NCI-H748 (cell line): Measurements from ENCODE around the gene ATP5MK.
"Not testable (repeated sequence)": the region's sequence is repeated elsewhere in the genome, so short reads cannot be mapped to it uniquely, and the experiment has no call there.

ENCODE experiments used
- DNase-seq: peaks from one replicate; lab custom pipeline; 2025; ENCODE audit not compliant: unreplicated experiment; lab: John Stamatoyannopoulos, UW

Gene ATP5MK

GRCh38 chr10:103397191-103397825, 1.0 kb upstream of the ATP5MK start:
- DNase-seq = no peak

GRCh38 chr10:103396789-103397087, 463 bp upstream of the ATP5MK start:
- no peak for DNase-seq

DNA sequence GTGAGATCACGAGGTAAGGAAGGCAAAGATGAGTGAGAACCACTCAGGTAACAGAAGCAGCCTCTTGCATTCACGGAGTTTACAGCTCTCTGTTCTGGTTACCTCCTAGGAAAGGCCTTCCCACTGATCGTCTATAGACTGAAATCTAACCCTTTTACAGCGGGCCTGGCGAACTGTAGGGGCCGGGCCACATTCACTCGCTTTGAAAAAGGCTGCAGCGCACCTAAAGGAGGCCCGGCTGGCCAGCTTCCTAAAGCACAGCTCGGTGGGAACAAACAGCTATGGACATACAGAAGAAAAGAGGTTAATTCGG, 565 bp downstream of the ATP5MK start:
- peak; percentile 22 for DNase-seq

DNA sequence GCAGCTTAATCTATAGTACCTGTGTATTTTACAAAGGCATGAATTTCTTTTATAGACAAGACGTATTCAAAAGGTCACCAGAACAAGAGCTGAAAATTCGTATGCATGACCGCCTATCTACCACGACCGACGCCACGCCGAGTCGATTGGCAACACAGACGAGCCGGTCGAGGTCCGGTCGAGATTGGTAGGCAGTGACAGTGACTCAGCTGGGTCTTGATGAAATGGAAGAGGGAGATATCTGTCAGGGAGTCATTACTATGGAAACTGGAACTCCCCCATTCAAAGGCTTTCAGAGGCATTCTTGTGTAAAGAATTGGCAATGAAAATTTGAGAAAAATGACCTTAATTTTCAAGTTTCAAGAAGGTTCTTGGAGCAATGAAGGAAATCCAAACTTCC, 2.1 kb downstream of the ATP5MK start:
- no peak for DNase-seq

GRCh38 chr10:103382769-103383168, 13.5 kb downstream of the ATP5MK start:
- no peak for DNase-seq

DNA sequence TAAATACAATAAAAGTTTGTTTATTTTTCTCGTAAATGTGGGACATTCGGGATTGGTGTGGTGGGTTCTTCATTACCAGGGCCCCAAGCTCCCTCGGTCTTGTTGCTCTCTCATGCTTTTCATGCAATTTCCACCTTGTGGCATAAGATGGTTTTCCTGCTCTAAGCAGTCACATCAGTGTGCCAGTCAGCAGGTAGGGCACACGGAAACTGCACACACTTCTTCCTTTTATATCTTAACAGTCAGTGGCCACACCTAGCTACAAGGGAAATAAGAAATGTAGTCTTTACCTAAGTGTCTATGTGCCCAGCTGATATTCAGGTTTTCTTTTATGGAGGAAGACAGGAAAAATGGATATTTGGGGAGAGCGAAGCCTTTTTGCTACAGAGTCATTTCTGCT, 22.0 kb downstream of the ATP5MK start:
- DNase-seq = no peak

DNA sequence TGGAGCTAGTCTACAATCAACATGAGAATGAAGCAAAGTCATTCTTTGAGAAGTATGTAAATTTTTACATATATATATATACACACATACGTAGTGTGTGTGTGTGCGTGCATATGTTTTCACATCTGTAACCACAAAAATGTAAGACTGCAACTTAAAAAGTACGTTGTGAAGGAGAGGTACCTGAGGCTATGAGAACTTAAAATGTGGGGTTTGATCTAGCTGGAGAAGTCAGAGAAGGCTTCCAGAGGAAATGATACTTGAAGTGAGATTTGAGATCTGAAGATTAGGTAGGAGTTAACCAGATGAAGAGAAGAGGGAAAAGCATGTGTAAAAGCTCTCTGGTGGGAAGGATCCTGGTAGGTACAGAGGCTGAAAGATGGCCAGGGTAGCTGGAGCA, 22.7 kb downstream of the ATP5MK start:
- no peak for DNase-seq

DNA sequence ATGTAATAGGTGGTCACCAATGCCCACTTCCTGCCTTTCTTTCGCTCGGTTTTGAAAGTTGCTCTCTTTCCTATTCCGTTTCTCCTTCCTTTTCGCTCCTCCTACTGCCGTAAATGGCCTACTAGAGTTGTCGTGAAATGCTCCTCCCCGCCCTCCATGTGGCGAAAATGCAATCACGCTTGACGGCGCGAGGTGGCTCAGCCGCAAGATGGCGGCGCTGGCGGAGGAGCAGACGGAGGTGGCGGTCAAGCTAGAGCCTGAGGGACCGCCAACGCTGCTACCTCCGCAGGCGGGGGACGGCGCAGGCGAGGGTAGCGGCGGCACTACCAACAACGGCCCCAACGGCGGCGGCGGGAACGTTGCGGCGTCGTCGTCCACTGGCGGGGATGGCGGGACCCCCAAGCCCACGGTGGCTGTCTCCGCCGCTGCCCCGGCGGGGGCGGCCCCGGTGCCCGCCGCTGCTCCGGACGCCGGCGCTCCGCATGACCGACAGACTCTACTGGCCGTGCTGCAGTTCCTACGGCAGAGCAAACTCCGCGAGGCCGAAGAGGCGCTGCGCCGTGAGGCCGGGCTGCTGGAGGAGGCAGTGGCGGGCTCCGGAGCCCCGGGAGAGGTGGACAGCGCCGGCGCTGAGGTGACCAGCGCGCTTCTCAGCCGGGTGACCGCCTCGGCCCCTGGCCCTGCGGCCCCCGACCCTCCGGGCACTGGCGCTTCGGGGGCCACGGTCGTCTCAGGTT, 28.3 kb downstream of the ATP5MK start, which contains the start of gene TAF5:
Gene TAF5 (plus strand): TSS at position 195 of the 737 bp plus-strand sequence. CDS start 14 bp downstream, at position 209.
- peak; percentile 94 for DNase-seq

DNA sequence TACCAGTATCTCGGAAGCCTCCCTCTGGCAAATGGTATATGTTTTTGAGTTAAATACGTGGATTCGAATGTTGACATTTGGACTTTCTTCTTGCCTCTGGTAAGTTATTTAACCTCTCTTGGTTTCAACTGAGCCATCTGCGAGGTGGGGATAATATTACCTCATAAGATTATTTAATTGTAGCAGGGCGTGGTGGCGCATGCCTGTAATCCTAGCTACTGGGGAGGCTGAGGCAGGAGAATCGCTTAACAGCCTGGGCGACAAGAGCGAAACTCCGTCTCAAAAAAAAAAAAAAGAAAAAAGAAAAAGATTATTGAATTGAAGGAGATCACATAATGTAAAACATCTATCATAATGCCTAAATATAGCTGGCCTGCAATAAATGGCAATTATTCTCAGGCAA, 28.9 kb downstream of the ATP5MK start:
- no peak for DNase-seq

GRCh38 chr10:103360791-103361190, 35.5 kb downstream of the ATP5MK start:
- DNase-seq = not testable (repeated sequence)

DNA sequence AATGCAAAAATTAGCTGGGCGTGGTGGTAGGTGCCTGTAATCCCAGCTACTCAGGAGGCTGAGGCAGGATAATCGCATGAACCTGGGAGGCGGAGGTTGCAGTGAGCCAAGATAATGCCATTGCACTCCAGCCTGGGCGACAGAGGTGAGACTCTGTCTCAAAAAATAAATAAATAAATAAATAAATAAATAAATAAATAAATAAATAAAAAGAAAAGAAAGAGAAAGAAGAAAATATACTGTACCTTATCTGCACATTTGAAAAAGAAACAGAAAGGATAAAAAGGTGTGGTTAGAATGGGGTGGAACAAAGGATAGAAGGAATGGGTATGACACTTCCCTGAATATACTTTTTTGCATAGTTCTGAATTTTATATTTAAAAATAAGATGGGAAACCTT, 36.8 kb downstream of the ATP5MK start:
- not testable (repeated sequence) for DNase-seq

GRCh38 chr10:103355906-103356599, 40.2 kb downstream of the ATP5MK start:
- no peak for DNase-seq

DNA sequence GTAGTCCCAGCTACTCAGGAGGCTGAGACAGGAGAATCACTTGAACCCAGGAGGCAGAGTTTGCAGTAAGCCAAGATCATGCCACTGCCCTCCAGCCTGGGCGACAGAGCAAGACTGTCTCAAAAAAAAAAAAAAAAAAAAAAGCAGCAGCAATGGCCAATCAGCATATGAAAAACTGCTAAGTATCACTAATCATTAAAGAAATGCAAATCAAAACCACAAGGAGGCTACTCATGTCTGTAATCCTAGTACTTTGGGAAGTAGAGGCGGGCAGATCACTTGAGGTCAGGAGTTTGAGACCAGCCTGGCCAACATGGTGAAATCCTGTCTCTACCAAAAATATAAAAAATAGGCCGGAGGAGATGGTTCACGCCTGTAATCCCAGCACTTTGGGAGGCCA, 41.7 kb downstream of the ATP5MK start:
- not testable (repeated sequence) for DNase-seq

DNA sequence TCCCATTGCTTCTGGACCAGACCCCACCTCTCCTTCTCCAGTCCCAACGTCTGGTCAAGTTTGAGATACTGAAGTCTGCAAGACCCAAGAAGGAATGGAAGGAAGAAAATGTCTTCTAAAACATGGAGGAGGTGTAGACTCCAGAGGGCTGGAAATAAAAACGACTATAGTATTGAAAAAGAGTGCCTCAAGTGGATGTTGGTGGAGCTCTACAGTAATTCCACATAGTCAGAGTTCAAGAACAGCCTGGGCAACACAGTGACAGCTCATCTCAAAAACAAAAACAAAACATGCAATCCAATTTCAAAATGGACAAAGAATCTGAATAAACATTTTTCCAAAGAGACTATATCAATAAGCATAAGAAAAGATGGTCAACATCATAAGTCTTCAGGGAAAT, 43.0 kb downstream of the ATP5MK start:
- no peak for DNase-seq

DNA sequence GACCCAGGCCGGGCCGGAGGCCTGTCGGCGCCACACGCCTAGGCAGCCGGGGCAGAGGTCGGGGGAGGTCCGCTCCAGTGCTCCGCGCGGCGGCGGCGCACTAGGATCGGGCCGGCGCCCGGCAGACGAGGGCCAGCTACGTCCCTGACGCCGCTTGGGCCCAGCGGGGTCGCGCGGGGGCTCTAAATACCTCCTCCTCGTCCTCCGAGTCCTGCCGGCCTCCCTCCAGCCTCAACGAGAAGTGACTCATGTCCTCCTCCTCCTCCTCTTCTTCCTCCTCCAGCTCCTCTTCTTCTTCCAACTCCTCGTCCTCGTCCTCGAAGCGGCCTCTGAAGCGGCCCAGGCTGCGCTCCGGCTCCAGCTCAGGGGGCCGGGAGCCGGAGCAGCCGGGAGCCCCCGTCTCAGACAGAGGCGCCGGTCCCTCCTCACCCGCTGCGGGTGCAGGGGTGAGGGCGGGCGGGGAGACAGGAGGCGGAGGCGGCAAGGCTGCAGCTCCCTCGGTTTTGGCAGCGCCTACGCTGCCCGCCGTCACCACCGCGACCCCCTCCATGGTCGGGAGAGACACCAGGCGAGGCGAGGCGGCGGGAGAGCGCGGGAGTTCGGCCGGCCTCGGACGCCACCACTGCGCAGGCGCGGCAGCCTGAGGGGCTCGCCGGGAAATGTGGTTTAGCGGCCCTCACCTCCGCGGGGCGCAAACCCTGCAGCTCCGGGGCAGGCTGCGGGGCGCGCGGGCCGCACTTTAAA, 45.6 kb downstream of the ATP5MK start, which contains the start of gene PCGF6:
Gene PCGF6 (minus strand): TSS at position 624 of the 744 bp plus-strand sequence. CDS start 74 bp downstream, at position 550.
- DNase-seq = peak; percentile 83

DNA sequence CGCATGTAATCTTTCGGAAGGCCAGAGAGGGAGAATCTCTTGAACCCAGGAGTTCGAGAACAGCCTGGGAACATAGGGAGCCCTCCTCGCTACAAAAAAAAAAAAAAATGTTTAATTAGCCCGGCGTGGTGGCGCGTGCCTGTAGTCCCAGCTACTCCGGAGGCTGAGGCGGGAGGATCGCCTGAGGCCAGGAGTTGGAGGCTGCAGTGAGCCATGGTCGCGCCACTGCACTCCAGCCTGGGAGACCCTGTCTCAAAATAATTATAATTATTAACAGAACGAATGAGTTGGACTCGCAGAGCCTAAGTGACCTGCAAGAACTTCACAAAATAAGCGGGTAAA, 46.1 kb downstream of the ATP5MK start:
- no peak for DNase-seq
